Kidney capillary endothelial cell (primary cell): ENCODE results near the gene HYAL1.
A peak's percentile ranks its signal among the peaks of the same experiment; 100 is the strongest.

ENCODE experiments used
- DNase-seq: peaks from one replicate; pipeline ENCODE4 v3.0.0-alpha.2; 2018; ENCODE audit warnings: low spot score

HYAL1 gene

GRCh38 chr3:50303013-50303815 lies at the start of gene HYAL1:
Gene HYAL1 (minus strand): TSS chr3:50303574. CDS start chr3:50302956, 618 bp downstream.
- DNase-seq: no peak

- no peak for DNase-seq
Measured at GRCh38 chr3:50352781-50353180, 49.4 kb upstream of the HYAL1 start.

GRCh38 chr3:50351323-50351697 lies 47.9 kb upstream of the HYAL1 start:
- DNase-seq: no peak

GRCh38 chr3:50350527-50351322 lies 47.4 kb upstream of the HYAL1 start, which contains the start of the genes CYB561D2 and NPRL2:
Gene CYB561D2 (plus strand): TSS chr3:50350862. CDS start chr3:50351434, 572 bp downstream.
Gene NPRL2 (minus strand): TSS chr3:50350775. CDS start chr3:50350652, 123 bp downstream.
- DNase-seq: peak; percentile 86

- no peak for DNase-seq
Measured at GRCh38 chr3:50350213-50350526, 46.8 kb upstream of the HYAL1 start.

GRCh38 chr3:50347187-50347813 lies 43.9 kb upstream of the HYAL1 start:
- DNase-seq: peak; percentile 68

- no peak for DNase-seq
Measured at GRCh38 chr3:50345586-50346234, 42.3 kb upstream of the HYAL1 start, which contains the start of gene ZMYND10. Gene ZMYND10 (minus strand): TSS chr3:50345732. CDS start chr3:50345579, 153 bp downstream.

GRCh38 chr3:50345008-50345407 lies 41.6 kb upstream of the HYAL1 start:
- no peak for DNase-seq

GRCh38 chr3:50342813-50343633 lies 39.6 kb upstream of the HYAL1 start:
- DNase-seq: no peak

- no peak for DNase-seq
Measured at GRCh38 chr3:50341996-50342650, 38.7 kb upstream of the HYAL1 start.

GRCh38 chr3:50341537-50341936 lies 38.2 kb upstream of the HYAL1 start:
- DNase-seq: no peak

GRCh38 chr3:50340448-50341329 lies 37.3 kb upstream of the HYAL1 start, which contains the start of gene RASSF1:
Gene RASSF1 (minus strand): TSS chr3:50340836. CDS start chr3:50340805, 31 bp downstream.
- no peak for DNase-seq

- DNase-seq: no peak
Measured at GRCh38 chr3:50340147-50340447, 36.7 kb upstream of the HYAL1 start.

- DNase-seq: no peak
Measured at GRCh38 chr3:50339485-50340146, 36.2 kb upstream of the HYAL1 start.

- no peak for DNase-seq
Measured at GRCh38 chr3:50338965-50339364, 35.6 kb upstream of the HYAL1 start.

GRCh38 chr3:50337175-50337861 lies 33.9 kb upstream of the HYAL1 start:
- peak; percentile 97 for DNase-seq

GRCh38 chr3:50336452-50337174 lies 33.2 kb upstream of the HYAL1 start:
- DNase-seq: peak; percentile 40
